Smooth muscle cell (in vitro differentiated cells): Measurements from ENCODE around the gene FXR2. TPM values are rescaled to one million over a fixed set of nuclear protein-coding genes. Genes with fewer than 3 reads are reported as not detected.

Source experiments
- DNase-seq: peaks from one replicate; lab custom pipeline; 2025; ENCODE audit not compliant: unreplicated experiment; lab: John Stamatoyannopoulos, UW
- H2AFZ ChIP-seq: fragments of 200-600 bp; sonication (generic); 2 replicates; pipeline ENCODE4 v1.6.0; 2016; ENCODE audit warnings: antibody characterized with exemption, low read depth, mild to moderate bottlenecking
- H3F3A ChIP-seq: fragments of 200-600 bp; sonication (generic); 2 replicates; pipeline ENCODE4 v1.6.0; 2017; ENCODE audit warnings: antibody characterized with exemption, low read depth
- H3K27ac ChIP-seq: fragments of 200-600 bp; sonication (generic); 2 replicates; pipeline ENCODE4 v1.5.1; 2016; ENCODE audit warnings: low read depth, mild to moderate bottlenecking
- H3K27me3 ChIP-seq: fragments of 200-600 bp; sonication (generic); 2 replicates; pipeline ENCODE4 v1.6.1; 2016; ENCODE audit warnings: low read depth, mild to moderate bottlenecking
- H3K36me3 ChIP-seq: fragments of 200-600 bp; sonication (generic); 2 replicates; pipeline ENCODE4 v1.5.1; 2016; ENCODE audit warnings: low read depth
- H3K4me1 ChIP-seq: fragments of 200-600 bp; sonication (generic); 2 replicates; pipeline ENCODE4 v1.5.1; 2016; ENCODE audit warnings: low read depth
- H3K4me2 ChIP-seq: fragments of 200-600 bp; sonication (generic); 2 replicates; pipeline ENCODE4 v1.6.0; 2016; ENCODE audit warnings: mild to moderate bottlenecking
- H3K4me3 ChIP-seq: fragments of 200-600 bp; sonication (generic); 2 replicates; pipeline ENCODE4 v1.5.1; 2016; ENCODE audit warnings: mild to moderate bottlenecking
- H3K79me2 ChIP-seq: fragments of 200-600 bp; sonication (generic); 2 replicates; pipeline ENCODE4 v1.6.0; 2016; ENCODE audit warnings: low read depth, mild to moderate bottlenecking
- H3K9ac ChIP-seq: fragments of 200-600 bp; sonication (generic); 2 replicates; pipeline ENCODE4 v1.6.0; 2016; ENCODE audit warnings: low read depth
- H3K9me3 ChIP-seq: fragments of 200-600 bp; sonication (generic); replicated peaks from 2 replicates; pipeline ENCODE4 v1.5.1; 2016; ENCODE audit warnings: low read depth
- H4K20me1 ChIP-seq: fragments of 200-600 bp; sonication (generic); 2 replicates; pipeline ENCODE4 v1.6.0; 2016; ENCODE audit warnings: low read depth
- CTCF ChIP-seq: fragments of 200-600 bp; sonication (generic); IDR thresholded peaks from 2 replicates; pipeline ENCODE4 v1.5.1; 2017; ENCODE audit warnings: borderline replicate concordance, mild to moderate bottlenecking, antibody characterized with exemption; ENCODE audit not compliant: insufficient read depth, poor library complexity, severe bottlenecking
- WGBS: methylation state at CpG from one replicate; pipeline ENCODE4 v1.1.7; 2016; ENCODE audit warnings: low lambda C conversion rate; 5-methylcytosine and 5-hydroxymethylcytosine counted together
- polyA plus RNA-seq: library from polyadenylated mRNA; unstranded; fragments of >200 nt; fragmentation: Nextera tagmentation; extraction: Ambion mirVana; gene quantifications from 2 replicates; pipeline ENCODE4 v1.2.1, GENCODE V29; 2016
- small RNA-seq: library from RNA; depleted of rRNA; stranded (forward); fragments of <200 nt; gene quantifications from one replicate; pipeline ENCODE3, GENCODE V24; 2014
- total RNA-seq: library from RNA; depleted of rRNA; stranded (reverse); fragments of >200 nt; gene quantifications from 2 replicates; pipeline ENCODE4 v1.2.3, GENCODE V29; 2014

FXR2 gene
- total and polyA plus RNA-seq, 2 experiments from 2014 or later = 22.8 to 50.6 TPM

GRCh38 chr17:7544911-7545310 lies 69.8 kb downstream of the FXR2 start:
- Histone ChIP-seq H3F3A (no peaks in the 10 kb centered on the region), H3K4me2 (no peak overlapping the region), H3K9me3 (no peaks in the 10 kb centered on the region), H3K79me2 (no peaks in the 10 kb centered on the region), H3K27me3 (no peaks in the 10 kb centered on the region), H3K27ac (no peak overlapping the region), H3K9ac (no peak overlapping the region), H3K36me3 (no peaks in the 10 kb centered on the region), H3K4me3 (no peak overlapping the region), H3K4me1 (peaks cover 5% of the 10 kb centered on the region), H2AFZ (no peak overlapping the region), H4K20me1 (no peaks in the 10 kb centered on the region)
- TF ChIP-seq CTCF = no peak
- no peak for DNase-seq
- 69% methylated on average over 6 of the region's 6 CpGs for WGBS

Small RNA genes lying within 50 kb of the gene (small RNA-seq; reads per million reads assigned to genes)
- gene CD68 = not detected
- not detected for gene SNORA48
- gene SNORD10 = not detected

Other genes with a start within 250 kb of the FXR2 start
- 4.5 and 6.3 TPM in 2 replicates for gene TNK1, start 233.8 kb downstream of the FXR2 start, total RNA-seq
- 3.6 and 13.5 TPM in 2 replicates for gene TNK1, start 233.8 kb downstream of the FXR2 start, polyA plus RNA-seq
- gene PLSCR3, start 220.4 kb downstream of the FXR2 start, total RNA-seq = 29.3 and 34.7 TPM in 2 replicates
- gene PLSCR3, start 220.4 kb downstream of the FXR2 start, polyA plus RNA-seq = 110 and 122 TPM in 2 replicates
- gene TMEM256, start 210.8 kb downstream of the FXR2 start, total RNA-seq = 75.6 and 133 TPM in 2 replicates
- gene TMEM256, start 210.8 kb downstream of the FXR2 start, polyA plus RNA-seq = 87.9 and 90.6 TPM in 2 replicates
- gene NLGN2, start 207.1 kb downstream of the FXR2 start, total RNA-seq = 15.1 and 20.9 TPM in 2 replicates
- gene NLGN2, start 207.1 kb downstream of the FXR2 start, polyA plus RNA-seq = 10.8 and 11.9 TPM in 2 replicates
- not detected in 2 replicates for gene SPEM1, start 194.6 kb downstream of the FXR2 start, total RNA-seq
- gene SPEM1, start 194.6 kb downstream of the FXR2 start, polyA plus RNA-seq = not detected in 2 replicates
- 0.22 TPM in 1 of 2 replicates, not detected in the other for gene SPEM2, start 189.3 kb downstream of the FXR2 start, total RNA-seq
- 0.56 and 1.0 TPM in 2 replicates for gene SPEM2, start 189.3 kb downstream of the FXR2 start, polyA plus RNA-seq
- not detected in 2 replicates for gene SPEM3, start 186.0 kb downstream of the FXR2 start, total RNA-seq
- gene SPEM3, start 186.0 kb downstream of the FXR2 start, polyA plus RNA-seq = 0.14 TPM in 1 of 2 replicates, not detected in the other
- gene TMEM102, start 179.5 kb downstream of the FXR2 start, total RNA-seq = 7.3 and 10.0 TPM in 2 replicates
- 10.5 and 11.9 TPM in 2 replicates for gene TMEM102, start 179.5 kb downstream of the FXR2 start, polyA plus RNA-seq
- 21.3 and 28.5 TPM in 2 replicates for gene FGF11, start 175.4 kb downstream of the FXR2 start, total RNA-seq
- gene FGF11, start 175.4 kb downstream of the FXR2 start, polyA plus RNA-seq = 13.9 and 30.9 TPM in 2 replicates
- 8.9 and 12.2 TPM in 2 replicates for gene CHRNB1, start 169.8 kb downstream of the FXR2 start, total RNA-seq
- 19.0 and 22.5 TPM in 2 replicates for gene CHRNB1, start 169.8 kb downstream of the FXR2 start, polyA plus RNA-seq
- gene ZBTB4, start 135.3 kb downstream of the FXR2 start, total RNA-seq = 24.2 and 25.6 TPM in 2 replicates
- gene ZBTB4, start 135.3 kb downstream of the FXR2 start, polyA plus RNA-seq = 22.8 and 26.9 TPM in 2 replicates
- not detected in 2 replicates for gene SLC35G6, start 133.5 kb downstream of the FXR2 start, total RNA-seq
- 0.51 TPM in 1 of 2 replicates, not detected in the other for gene SLC35G6, start 133.5 kb downstream of the FXR2 start, polyA plus RNA-seq
- 72.0 and 76.0 TPM in 2 replicates for gene POLR2A, start 130.5 kb downstream of the FXR2 start, total RNA-seq
- 80.2 and 123 TPM in 2 replicates for gene POLR2A, start 130.5 kb downstream of the FXR2 start, polyA plus RNA-seq
- gene TNFSF12, start 65.8 kb downstream of the FXR2 start, total RNA-seq = 5.9 and 6.2 TPM in 2 replicates
- 13.6 and 16.1 TPM in 2 replicates for gene TNFSF12, start 65.8 kb downstream of the FXR2 start, polyA plus RNA-seq
- 0.18 and 4.1 TPM in 2 replicates for gene TNFSF13, start 56.1 kb downstream of the FXR2 start, total RNA-seq
- 0.38 and 1.6 TPM in 2 replicates for gene TNFSF13, start 56.1 kb downstream of the FXR2 start, polyA plus RNA-seq
- gene SENP3, start 53.0 kb downstream of the FXR2 start, total RNA-seq = 72.1 and 90.3 TPM in 2 replicates
- 33.7 and 35.7 TPM in 2 replicates for gene SENP3, start 53.0 kb downstream of the FXR2 start, polyA plus RNA-seq
- 20.7 and 22.7 TPM in 2 replicates for gene CD68, start 35.3 kb downstream of the FXR2 start, total RNA-seq
- gene CD68, start 35.3 kb downstream of the FXR2 start, polyA plus RNA-seq = 27.5 and 30.2 TPM in 2 replicates
- gene MPDU1, start 31.0 kb downstream of the FXR2 start, total RNA-seq = 155 and 228 TPM in 2 replicates
- gene MPDU1, start 31.0 kb downstream of the FXR2 start, polyA plus RNA-seq = 70.7 and 75.1 TPM in 2 replicates
- 13.4 and 16.1 TPM in 2 replicates for gene SOX15, start 24.8 kb downstream of the FXR2 start, total RNA-seq
- 7.3 and 39.0 TPM in 2 replicates for gene SOX15, start 24.8 kb downstream of the FXR2 start, polyA plus RNA-seq
- gene SAT2, start 12.9 kb upstream of the FXR2 start, total RNA-seq = 64.9 and 70.8 TPM in 2 replicates
- 68.2 and 74.2 TPM in 2 replicates for gene SAT2, start 12.9 kb upstream of the FXR2 start, polyA plus RNA-seq
- not detected in 2 replicates for gene SHBG, start 15.2 kb upstream of the FXR2 start, total RNA-seq
- gene SHBG, start 15.2 kb upstream of the FXR2 start, polyA plus RNA-seq = 0.83 and 0.88 TPM in 2 replicates
- gene ATP1B2, start 36.0 kb upstream of the FXR2 start, total RNA-seq = 0.27 and 0.85 TPM in 2 replicates
- 4.1 and 4.4 TPM in 2 replicates for gene ATP1B2, start 36.0 kb upstream of the FXR2 start, polyA plus RNA-seq
- gene TP53, start 72.6 kb upstream of the FXR2 start, total RNA-seq = 25.4 and 55.1 TPM in 2 replicates
- 21.1 and 27.6 TPM in 2 replicates for gene TP53, start 72.6 kb upstream of the FXR2 start, polyA plus RNA-seq
- gene WRAP53, start 73.6 kb upstream of the FXR2 start, total RNA-seq = 8.2 and 8.9 TPM in 2 replicates
- gene WRAP53, start 73.6 kb upstream of the FXR2 start, polyA plus RNA-seq = 17.1 and 18.9 TPM in 2 replicates
- gene EFNB3, start 90.3 kb upstream of the FXR2 start, total RNA-seq = 4.8 and 8.1 TPM in 2 replicates
- 6.2 and 6.7 TPM in 2 replicates for gene EFNB3, start 90.3 kb upstream of the FXR2 start, polyA plus RNA-seq
- gene DNAH2, start 102.8 kb upstream of the FXR2 start, total RNA-seq = 0.49 TPM in 1 of 2 replicates, not detected in the other
- not detected in 2 replicates for gene DNAH2, start 102.8 kb upstream of the FXR2 start, polyA plus RNA-seq
- 4.3 and 9.1 TPM in 2 replicates for gene KDM6B, start 219.3 kb upstream of the FXR2 start, total RNA-seq
- 5.8 and 11.1 TPM in 2 replicates for gene KDM6B, start 219.3 kb upstream of the FXR2 start, polyA plus RNA-seq
- gene TMEM88, start 240.2 kb upstream of the FXR2 start, total RNA-seq = 5.1 and 8.6 TPM in 2 replicates
- gene TMEM88, start 240.2 kb upstream of the FXR2 start, polyA plus RNA-seq = 12.7 and 16.1 TPM in 2 replicates
- gene NAA38, start 242.7 kb upstream of the FXR2 start, total RNA-seq = 30.6 and 76.4 TPM in 2 replicates
- 86.1 and 99.4 TPM in 2 replicates for gene NAA38, start 242.7 kb upstream of the FXR2 start, polyA plus RNA-seq
- 8.6 and 9.3 TPM in 2 replicates for gene CYB5D1, start 243.1 kb upstream of the FXR2 start, total RNA-seq
- 6.6 and 7.9 TPM in 2 replicates for gene CYB5D1, start 243.1 kb upstream of the FXR2 start, polyA plus RNA-seq